Omental fat pad (tissue), 4 donors: Measurements from ENCODE around the gene WWTR1. TPM values are rescaled to one million over a fixed set of nuclear protein-coding genes. Genes with fewer than 3 reads are reported as not detected.

Experiments
- ATAC-seq: fragments of 150-250 bp; one replicate; pipeline ENCODE4 v1.9.1; 2016; ENCODE audit warnings: mild to moderate bottlenecking, moderate library complexity; ENCODE audit not compliant: low FRiP score
- DNase-seq: peaks from one replicate; pipeline ENCODE4 v3.0.0-alpha.2; 2019; ENCODE audit warnings: low spot score
- total RNA-seq, 4 donors: library from RNA; depleted of rRNA; stranded (reverse); fragments of >200 nt; gene quantifications; one replicate each; pipeline ENCODE4 v1.1.0, GENCODE V29; 2016
- TF ChIP-seq, protein P1 (sequence below), 3 donors: fragments of 450-650 bp; IDR thresholded peaks; one replicate each; pipeline ENCODE4 v1.5.1; 2016 to 2017; ENCODE audit warnings: antibody characterized with exemption in 3 of 3, mild to moderate bottlenecking in 3 of 3, moderate library complexity in 2 of 3

WWTR1 gene
- total RNA-seq, 4 donors from 2014 or later, result 57.4 to 130 (median 77.7) TPM

DNA sequence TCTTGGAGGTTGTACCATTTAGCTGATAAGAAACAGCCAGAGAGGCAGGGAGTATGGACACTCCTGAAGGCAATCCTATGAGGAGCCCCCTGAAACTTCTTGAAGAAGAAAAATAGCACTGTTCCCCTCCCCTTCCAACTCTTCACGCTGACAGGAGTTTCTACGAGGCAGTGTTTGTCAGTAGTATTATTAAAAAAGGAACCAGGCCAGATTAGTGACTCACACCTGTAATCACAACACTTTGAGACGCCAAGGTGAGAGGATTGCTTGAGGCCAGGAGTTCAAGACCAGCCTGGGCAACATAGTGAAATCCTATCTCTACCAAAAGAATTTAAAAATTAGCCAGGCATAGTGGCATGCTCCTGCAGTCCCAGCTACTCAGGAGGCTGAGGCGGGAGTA is 38.7 kb downstream of the WWTR1 start:
- TF ChIP-seq, protein P1, sequence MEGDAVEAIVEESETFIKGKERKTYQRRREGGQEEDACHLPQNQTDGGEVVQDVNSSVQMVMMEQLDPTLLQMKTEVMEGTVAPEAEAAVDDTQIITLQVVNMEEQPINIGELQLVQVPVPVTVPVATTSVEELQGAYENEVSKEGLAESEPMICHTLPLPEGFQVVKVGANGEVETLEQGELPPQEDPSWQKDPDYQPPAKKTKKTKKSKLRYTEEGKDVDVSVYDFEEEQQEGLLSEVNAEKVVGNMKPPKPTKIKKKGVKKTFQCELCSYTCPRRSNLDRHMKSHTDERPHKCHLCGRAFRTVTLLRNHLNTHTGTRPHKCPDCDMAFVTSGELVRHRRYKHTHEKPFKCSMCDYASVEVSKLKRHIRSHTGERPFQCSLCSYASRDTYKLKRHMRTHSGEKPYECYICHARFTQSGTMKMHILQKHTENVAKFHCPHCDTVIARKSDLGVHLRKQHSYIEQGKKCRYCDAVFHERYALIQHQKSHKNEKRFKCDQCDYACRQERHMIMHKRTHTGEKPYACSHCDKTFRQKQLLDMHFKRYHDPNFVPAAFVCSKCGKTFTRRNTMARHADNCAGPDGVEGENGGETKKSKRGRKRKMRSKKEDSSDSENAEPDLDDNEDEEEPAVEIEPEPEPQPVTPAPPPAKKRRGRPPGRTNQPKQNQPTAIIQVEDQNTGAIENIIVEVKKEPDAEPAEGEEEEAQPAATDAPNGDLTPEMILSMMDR (IDR thresholded peaks at IDR 0.05), result no peak
- DNase-seq (no peak), ATAC-seq (no peak)

DNA sequence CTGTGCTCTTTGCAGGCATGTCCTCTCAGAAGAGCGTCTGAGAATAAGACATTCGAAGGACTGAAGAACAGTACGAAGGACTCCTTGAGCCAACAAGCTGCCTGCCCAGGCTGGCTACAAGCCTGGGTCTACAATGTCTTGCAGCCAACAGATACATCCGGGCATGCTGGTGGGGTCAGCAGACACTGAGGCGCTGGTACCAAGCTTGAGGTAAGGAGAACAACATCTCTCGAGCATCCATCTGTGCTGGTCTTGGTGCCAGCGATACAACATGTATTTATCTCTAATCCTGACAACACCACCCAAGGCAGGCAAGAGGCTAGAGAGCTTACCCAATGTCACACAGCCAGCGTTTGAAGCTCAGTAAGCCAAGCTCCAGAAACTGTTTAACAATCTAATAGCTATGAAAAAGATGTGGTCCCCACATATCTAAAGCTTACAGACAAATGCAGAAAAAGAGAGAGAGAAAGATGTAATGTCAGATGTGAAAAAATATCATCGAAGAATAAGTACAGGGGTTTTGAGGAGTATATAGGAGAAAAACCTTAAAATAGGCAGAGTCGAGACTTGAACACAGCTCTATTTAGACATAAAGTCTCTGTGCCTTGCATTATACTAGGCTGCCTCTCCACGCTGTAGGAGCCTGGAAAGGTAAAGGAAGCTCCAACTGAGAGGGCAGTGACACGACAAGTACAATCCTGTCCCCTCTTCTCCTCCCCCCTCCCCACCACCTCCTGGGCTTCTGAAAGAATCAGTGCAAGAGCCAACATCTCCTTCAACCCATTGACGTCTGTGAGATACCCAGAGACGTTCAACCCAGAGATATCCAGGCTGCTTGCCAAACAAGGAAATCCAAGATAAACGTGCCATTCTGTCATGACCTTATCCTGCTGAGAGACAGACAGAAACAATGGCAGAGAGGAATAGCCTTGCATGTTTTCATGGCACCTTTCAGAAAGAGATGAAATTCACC is 39.4 kb downstream of the WWTR1 start:
- TF ChIP-seq, protein P1 (IDR thresholded peaks at IDR 0.05), result no peak
- peak; percentile 25 for ATAC-seq
- no peak for DNase-seq

DNA sequence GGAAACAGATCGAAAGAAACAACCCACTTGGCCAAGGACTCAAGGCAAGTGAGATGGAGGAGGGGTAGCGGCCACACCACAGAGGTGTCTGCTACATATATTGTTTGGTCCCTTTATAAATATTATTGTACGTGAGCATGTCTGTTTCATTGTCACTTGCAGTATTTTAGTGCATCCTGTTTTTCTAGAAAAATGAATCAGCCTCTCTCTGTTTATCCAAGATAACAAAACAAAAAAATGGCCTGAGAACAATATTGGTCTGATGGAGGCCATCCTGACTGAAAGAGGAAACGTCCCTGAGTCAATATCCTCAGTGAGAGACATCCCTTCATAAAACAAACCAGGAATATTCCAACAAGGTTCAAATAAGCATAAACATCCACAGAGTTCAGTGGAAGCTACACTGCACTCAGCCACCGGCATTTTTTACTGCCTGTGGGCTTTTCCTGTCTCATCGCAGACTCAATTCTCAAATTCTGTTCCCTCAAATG is 42.0 kb downstream of the WWTR1 start:
- DNase-seq, result no peak
- TF ChIP-seq, protein P1 (IDR thresholded peaks at IDR 0.05), result no peak
- ATAC-seq, result peak; percentile 44

DNA sequence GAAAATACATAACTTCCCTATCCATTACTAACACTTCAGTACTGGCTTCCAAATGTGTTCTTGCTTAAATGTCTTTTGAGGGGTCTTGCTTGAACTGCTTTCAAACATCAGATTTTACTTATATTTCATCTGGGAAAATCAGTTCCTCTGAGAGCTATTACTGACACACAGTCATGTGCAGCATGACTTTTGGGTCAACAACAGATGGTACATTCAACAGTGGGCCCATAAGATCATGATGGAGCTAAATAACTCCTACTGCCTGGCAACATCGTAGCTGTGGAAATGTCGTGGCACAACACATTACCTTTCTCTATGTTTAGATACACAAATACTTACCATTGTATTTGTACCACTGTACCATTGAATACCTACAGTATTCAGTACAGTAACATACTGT is 43.8 kb downstream of the WWTR1 start:
- ATAC-seq (no peak), DNase-seq (no peak)
- TF ChIP-seq, protein P1 (IDR thresholded peaks at IDR 0.05), result no peak

DNA sequence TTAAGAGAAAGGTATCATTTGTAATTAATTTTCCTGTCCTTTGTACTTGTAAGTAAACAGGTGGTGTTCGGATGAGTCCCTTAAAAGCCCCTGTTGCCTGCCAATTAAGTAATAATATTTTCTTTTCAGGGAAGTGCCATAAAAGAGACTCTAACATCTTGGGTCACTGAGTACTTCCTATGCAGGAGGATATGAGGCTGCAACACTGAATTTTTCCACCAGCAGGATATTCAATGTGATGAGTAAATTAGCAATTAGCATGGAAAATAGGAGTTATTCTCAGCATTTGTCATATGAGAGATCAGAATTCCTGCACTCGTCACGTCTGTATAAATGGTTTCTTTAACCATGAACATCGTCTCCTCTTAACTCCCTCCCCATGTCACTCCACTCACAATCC is 45.4 kb downstream of the WWTR1 start:
- ATAC-seq (no peak), DNase-seq (no peak)
- TF ChIP-seq, protein P1 (IDR thresholded peaks at IDR 0.05), result no peak

DNA sequence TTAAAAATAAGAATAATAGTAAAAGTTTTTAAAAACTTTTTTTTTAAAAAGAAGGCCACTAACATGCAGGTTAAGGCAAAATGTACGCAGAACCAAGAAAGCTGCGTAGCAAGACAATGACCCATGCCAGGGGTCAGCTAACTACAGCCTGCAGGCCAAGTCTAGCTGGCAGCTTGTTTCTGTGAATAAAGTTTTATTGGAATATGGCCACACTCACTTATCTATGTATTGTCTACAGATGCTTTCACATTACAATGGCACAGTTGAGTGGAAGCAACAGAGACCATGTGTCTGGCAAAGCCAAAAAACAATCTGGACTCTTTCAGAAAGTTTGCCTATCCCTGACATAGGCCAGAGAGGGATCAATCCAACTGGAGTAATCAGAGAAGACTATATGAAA is 46.7 kb downstream of the WWTR1 start:
- TF ChIP-seq, protein P1 (IDR thresholded peaks at IDR 0.05), result no peak
- no peak for DNase-seq
- no peak for ATAC-seq
